GM12878 (cell line): ENCODE results near the gene CDKN2A. TPM values are rescaled to one million over a fixed set of nuclear protein-coding genes. Genes with fewer than 3 reads are reported as not detected.
A peak's percentile ranks its signal among the peaks of the same experiment; 100 is the strongest.

ENCODE experiments used
- ATAC-seq: fragments of 200-7000 bp; cut with Tn5 transposase; 3 replicates; pipeline ENCODE4 v1.9.1; 2020; ENCODE audit warnings: mild to moderate bottlenecking, moderate library complexity
- BruUV-seq: library from RNA; stranded (reverse); fragments of 400-500 nt; replicated peaks from 2 replicates; lab custom pipeline; 2021; lab: Mats Ljungman, UMichigan
- CTCF ChIA-PET: fragments of 300-600 bp; sonication (Branson Sonifier 250); formaldehyde crosslinking; extraction: SDS; loops from one replicate; lab custom pipeline; 2021; ENCODE audit warnings: inconsistent platforms; lab: Yijun Ruan, JAX
- POLR2A ChIA-PET: fragments of 350-600 bp; formaldehyde crosslinking; extraction: SDS; loops from one replicate; lab custom pipeline; 2021; ENCODE audit warnings: inconsistent platforms; lab: Charles Lee
- RAD21 ChIA-PET: fragments of 300-600 bp; sonication (Branson Sonifier 250); formaldehyde crosslinking; loops from one replicate; lab custom pipeline; 2023; ENCODE audit warnings: antibody characterized with exemption; ENCODE audit not compliant: unreplicated experiment; lab: Charles Lee
- SMC1A ChIA-PET: fragments of 300-600 bp; sonication (Branson Sonifier 250); formaldehyde crosslinking; loops from one replicate; lab custom pipeline; 2023; ENCODE audit not compliant: unreplicated experiment, uncharacterized antibody; lab: Charles Lee
- DNase-seq: peaks from one replicate; pipeline ENCODE4 v3.0.0-alpha.2; 2011; ENCODE audit warnings: low read depth, low spot score
- FAIRE-seq: peaks from 3 replicates; lab custom pipeline; 2011; peaks lifted over from hg19 to GRCh38; lab: Jason Lieb, UNC
- H2AFZ ChIP-seq: 2 replicates; pipeline ENCODE4 v1.6.0; 2011; ENCODE audit warnings: low read depth, low read length, control low read depth; ENCODE audit not compliant: control insufficient read depth
- H3K27ac ChIP-seq: 2 replicates; pipeline ENCODE4 v1.5.1; 2011; ENCODE audit warnings: control low read depth; ENCODE audit not compliant: control insufficient read depth, insufficient read depth
- H3K27me3 ChIP-seq, 2 experiments: replicated peaks in 1 of 2; 2 replicates each; pipeline versions ENCODE4 v1.6.0 to v1.6.1; 2011; ENCODE audit warnings: low read length in 1 of 2; ENCODE audit not compliant: control insufficient read depth in 2 of 2, insufficient read depth in 2 of 2
- H3K36me3 ChIP-seq, 2 experiments: 2 replicates each; pipeline ENCODE4 v1.5.1; 2011; ENCODE audit warnings: low read length in 1 of 2; ENCODE audit not compliant: control insufficient read depth in 2 of 2, insufficient read depth in 2 of 2
- H3K4me1 ChIP-seq: 2 replicates; pipeline ENCODE4 v1.6.1; 2011; ENCODE audit warnings: mild to moderate bottlenecking, low read length, moderate library complexity, mixed read lengths; ENCODE audit not compliant: control insufficient read depth, insufficient read depth
- H3K4me2 ChIP-seq: 2 replicates; pipeline ENCODE4 v1.6.0; 2011; ENCODE audit warnings: control low read depth; ENCODE audit not compliant: control insufficient read depth, insufficient read depth
- H3K4me3 ChIP-seq: fragments of 200-600 bp; sonication (generic); 2 replicates; pipeline ENCODE4 v1.5.1; 2016
- H3K79me2 ChIP-seq: 2 replicates; pipeline ENCODE4 v1.6.0; 2011; ENCODE audit warnings: low read length; ENCODE audit not compliant: control insufficient read depth, insufficient read depth
- H3K9ac ChIP-seq: 2 replicates; pipeline ENCODE4 v1.8.0; 2011; ENCODE audit warnings: low read length, control low read depth, mixed read lengths; ENCODE audit not compliant: control insufficient read depth, insufficient read depth
- H3K9me3 ChIP-seq: replicated peaks from 3 replicates; pipeline ENCODE4 v1.5.1; 2011; ENCODE audit warnings: mild to moderate bottlenecking, low read length; ENCODE audit not compliant: control insufficient read depth, insufficient read depth
- H4K20me1 ChIP-seq: 2 replicates; pipeline ENCODE4 v1.6.0; 2011; ENCODE audit not compliant: control insufficient read depth, insufficient read depth
- CBFB ChIP-seq: IDR thresholded peaks from 2 replicates; pipeline ENCODE4 v1.6.1; 2016; ENCODE audit warnings: antibody characterized with exemption, low read depth
- CBX3 ChIP-seq: fragments of 200-600 bp; sonication (generic); IDR thresholded peaks from 2 replicates; pipeline ENCODE4 v1.6.1; 2016; ENCODE audit warnings: low read depth, borderline replicate concordance
- EGR1 ChIP-seq, 2 experiments: IDR thresholded peaks; 1 replicate in 1 of 2; 2 replicates in 1 of 2; pipeline ENCODE4 v1.6.1; 2011 to 2012; ENCODE audit warnings: low read depth in 2 of 2, low read length in 2 of 2, borderline replicate concordance in 1 of 2, mild to moderate bottlenecking in 1 of 2, moderate library complexity in 1 of 2
- FOXK2 ChIP-seq: fragments of 450-650 bp; IDR thresholded peaks from 2 replicates; pipeline ENCODE4 v1.6.1; 2017; ENCODE audit warnings: mild to moderate bottlenecking, moderate library complexity
- FOXM1 ChIP-seq: IDR thresholded peaks from 2 replicates; pipeline ENCODE4 v1.6.1; 2012; ENCODE audit warnings: low read depth, mild to moderate bottlenecking, inconsistent platforms, low read length, moderate library complexity
- HDAC2 ChIP-seq: fragments of 200-600 bp; sonication (generic); IDR thresholded peaks from 2 replicates; pipeline ENCODE4 v1.6.1; 2017
- IKZF1 ChIP-seq: fragments of 450-650 bp; conservative IDR thresholded peaks from 2 replicates; pipeline ENCODE4 v1.6.1; 2017; ENCODE audit warnings: antibody characterized with exemption, mild to moderate bottlenecking
- MAX ChIP-seq: IDR thresholded peaks from 2 replicates; pipeline ENCODE4 v1.6.1; 2012; ENCODE audit warnings: low read depth, low read length, improper control_type of control experiment
- MTA3 ChIP-seq: IDR thresholded peaks from 2 replicates; pipeline ENCODE4 v1.6.1; 2012; ENCODE audit warnings: low read length, inconsistent platforms, borderline replicate concordance
- NFIC ChIP-seq: IDR thresholded peaks from 2 replicates; pipeline ENCODE4 v1.6.1; 2012; ENCODE audit warnings: low read depth, mild to moderate bottlenecking, inconsistent platforms, low read length, moderate library complexity
- PML ChIP-seq: IDR thresholded peaks from 2 replicates; pipeline ENCODE4 v1.6.1; 2012; ENCODE audit warnings: low read length, inconsistent platforms
- POU2F2 ChIP-seq: IDR thresholded peaks from 3 replicates; pipeline ENCODE4 v1.6.1; 2011; ENCODE audit warnings: low read depth, mild to moderate bottlenecking, low read length, borderline replicate concordance
- RAD21 ChIP-seq: IDR thresholded peaks from 2 replicates; pipeline ENCODE4 v1.6.1; 2011; ENCODE audit warnings: mild to moderate bottlenecking, low read depth, low read length, moderate library complexity; ENCODE audit not compliant: insufficient read depth
- SMAD1 ChIP-seq: fragments of 450-650 bp; IDR thresholded peaks from 2 replicates; pipeline ENCODE4 v1.6.1; 2018; ENCODE audit warnings: mild to moderate bottlenecking, low read depth; ENCODE audit not compliant: partially characterized antibody
- SMAD5 ChIP-seq: IDR thresholded peaks from 2 replicates; pipeline ENCODE4 v1.6.1; 2016; ENCODE audit warnings: antibody characterized with exemption, low read depth
- SMC3 ChIP-seq: IDR thresholded peaks from 2 replicates; pipeline ENCODE4 v1.6.1; 2011; ENCODE audit warnings: low read length, improper control_type of control experiment, borderline replicate concordance
- SREBF2 ChIP-seq: IDR thresholded peaks from 2 replicates; pipeline ENCODE4 v1.6.1; 2012; ENCODE audit warnings: mild to moderate bottlenecking, low read length
- TAF1 ChIP-seq: IDR thresholded peaks from 2 replicates; pipeline ENCODE4 v1.6.1; 2011; ENCODE audit warnings: mild to moderate bottlenecking, low read depth, low read length, borderline replicate concordance
- YBX1 ChIP-seq: fragments of 450-650 bp; IDR thresholded peaks from 2 replicates; pipeline ENCODE4 v1.6.1; 2016; ENCODE audit warnings: antibody characterized with exemption
- ZNF207 ChIP-seq: fragments of 450-650 bp; IDR thresholded peaks from 2 replicates; pipeline ENCODE4 v1.6.1; 2014; ENCODE audit warnings: antibody characterized with exemption, mild to moderate bottlenecking, borderline replicate concordance
- ZNF622 ChIP-seq: fragments of 450-650 bp; IDR thresholded peaks from 2 replicates; pipeline ENCODE4 v1.6.1; 2017; ENCODE audit warnings: mild to moderate bottlenecking, inconsistent platforms
- WGBS: methylation state at CpG from one replicate; pipeline ENCODE4 v1.1.6; 2016; ENCODE audit warnings: low lambda C conversion rate; ENCODE audit not compliant: insufficient replicate concordance, insufficient coverage; ENCODE audit errors: missing lambda C conversion rate; 5-methylcytosine and 5-hydroxymethylcytosine counted together
- in situ Hi-C: fragments of 300-500 bp; cut with MboI; formaldehyde crosslinking; loops from 9 replicates; pipeline ENCODE4 v1.14.3; 2018; ENCODE audit warnings: mixed read lengths
- intact Hi-C: fragments of 100-400 bp; cut with micrococcal nuclease; formaldehyde crosslinking; loops from one replicate; pipeline ENCODE4 v1.14.2; 2022; ENCODE audit not compliant: unreplicated experiment
- polyA plus RNA-seq, 11 experiments: library from polyadenylated mRNA; depleted of rRNA in 4 of 11; unstranded in 6 of 11; stranded (reverse) in 5 of 11; fragments of >200 nt; fragmentation: Nextera tagmentation in 4 of 11; fragmentation: Illumina TruSeq in 1 of 11; extraction: Ambion mirVana in 4 of 11; extraction: Trizol in 1 of 11; gene quantifications; 1 replicate in 1 of 11; 2 replicates in 10 of 11; pipeline versions ENCODE4 v1.2.1 to v1.2.3, GENCODE V29; 2011 to 2016; ENCODE audit warnings: inconsistent platforms in 2 of 11, missing spikeins in 2 of 11, low read depth in 1 of 11
- total RNA-seq, 4 experiments: library from RNA; depleted of rRNA in 3 of 4; stranded (reverse); fragments of >200 nt in 3 of 4; fragmentation: Illumina TruSeq in 1 of 4; extraction: Trizol in 1 of 4; gene quantifications; 2 replicates each; pipeline versions ENCODE4 v1.2.1 to v1.2.3, GENCODE V29; 2013 to 2021
- TF ChIP-seq, protein P1 (sequence below): fragments of 450-650 bp; IDR thresholded peaks from 2 replicates; pipeline ENCODE4 v1.6.1; 2017; ENCODE audit warnings: antibody characterized with exemption, mild to moderate bottlenecking, moderate library complexity
- TF ChIP-seq, protein P2 (sequence below): fragments of 450-650 bp; conservative IDR thresholded peaks from 2 replicates; pipeline ENCODE4 v1.6.1; 2017; ENCODE audit warnings: mild to moderate bottlenecking, moderate library complexity

The CDKN2A gene
- total and polyA plus RNA-seq, 10 of the 15 experiments (the other 5 are each of a cell fraction or from before 2014, with no cell fraction given): 0.84 to 41.2 (median 18.4) TPM

DNA sequence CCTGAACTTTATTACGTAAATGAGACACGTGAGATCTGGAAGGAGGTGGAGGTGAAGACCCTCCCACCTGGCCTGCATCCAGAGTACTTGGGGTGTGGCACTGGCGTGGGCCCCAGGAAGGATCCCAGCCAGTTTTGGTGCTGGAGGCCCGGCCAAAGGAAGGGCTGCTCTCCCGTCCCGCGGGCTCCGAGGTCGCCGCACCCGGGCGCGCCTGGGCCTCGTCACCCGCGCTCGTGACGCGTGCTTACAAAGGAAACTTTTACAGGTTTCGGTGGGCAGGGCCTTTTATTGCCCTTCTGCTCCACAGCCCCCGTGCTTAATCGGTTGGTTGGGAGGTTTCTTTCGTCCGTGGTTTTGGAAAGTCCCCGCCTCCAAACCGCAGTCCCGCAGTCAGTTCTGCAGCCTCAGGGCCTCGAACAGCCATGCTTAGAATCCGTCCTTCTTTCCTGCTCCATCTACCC is 29.2 kb downstream of the CDKN2A start:
- in situ Hi-C loops (loop anchor here (5.0 kb wide), 1 partner anchor 52 kb away; no protein-coding TSS in a partner anchor), intact Hi-C loops (loop anchor here (1.0 kb wide), 1 partner anchor 152 kb away; no protein-coding TSS in a partner anchor)
- Histone ChIP-seq H3K4me3 (peak overlapping the region; percentile 57), H3K9ac (peak overlapping the region; percentile 45; the same call in 1 of the 2 replicates), H2AFZ (peak overlapping the region; percentile 74), H3K4me2 (peak overlapping the region; percentile 89), H3K4me1 (peaks cover 8% of the 10 kb centered on the region), H3K9me3 (peaks cover 6% of the 10 kb centered on the region; the same call in 2 of the 3 replicates), H3K36me3 (no peaks in the 10 kb centered on the region), H4K20me1 (no peaks in the 10 kb centered on the region), H3K27ac (no peak overlapping the region), H3K27me3 (peaks cover 0 to 6% of the 10 kb centered on the region in 2 experiments; a peak in 2 of 4 replicates), H3K79me2 (no peaks in the 10 kb centered on the region)
- DNase-seq (no peak), FAIRE-seq (no peak), ATAC-seq (peak; percentile 81)
- SMC1A ChIA-PET: no interaction called here
- POLR2A ChIA-PET: no interaction called here
- CTCF ChIA-PET: no interaction called here
- BruUV-seq: no TSS peak
- RAD21 ChIA-PET: no interaction called here
- WGBS: 2% methylated on average over 29 of the region's 29 CpGs
- TF ChIP-seq ZNF207 (no peak), RAD21 (no peak), SMAD1 (no peak), CBFB (peak; percentile 51; the same call in 1 of the 2 replicates), SMAD5 (no peak), SREBF2 (no peak), FOXK2 (no peak), PML (no peak), POU2F2 (no peak), EGR1 (IDR thresholded peaks at IDR 0.05; ENCODE audit: borderline replicate concordance in 1 of 2, low read depth in 2 of 2, low read length in 2 of 2) (0 out of 3 replicates have a peak, but pooled peaks of 1 of the 2 experiments have one; percentile 6), FOXM1 (no peak), TAF1 (no peak), ZNF622 (no peak), NFIC (no peak), HDAC2 (no peak), IKZF1 (peak; percentile 23; the same call in 1 of the 2 replicates), YBX1 (no peak), MAX (no peak), CBX3 (no peak), SMC3 (no peak), MTA3 (no peak)
- TF ChIP-seq, protein P1, sequence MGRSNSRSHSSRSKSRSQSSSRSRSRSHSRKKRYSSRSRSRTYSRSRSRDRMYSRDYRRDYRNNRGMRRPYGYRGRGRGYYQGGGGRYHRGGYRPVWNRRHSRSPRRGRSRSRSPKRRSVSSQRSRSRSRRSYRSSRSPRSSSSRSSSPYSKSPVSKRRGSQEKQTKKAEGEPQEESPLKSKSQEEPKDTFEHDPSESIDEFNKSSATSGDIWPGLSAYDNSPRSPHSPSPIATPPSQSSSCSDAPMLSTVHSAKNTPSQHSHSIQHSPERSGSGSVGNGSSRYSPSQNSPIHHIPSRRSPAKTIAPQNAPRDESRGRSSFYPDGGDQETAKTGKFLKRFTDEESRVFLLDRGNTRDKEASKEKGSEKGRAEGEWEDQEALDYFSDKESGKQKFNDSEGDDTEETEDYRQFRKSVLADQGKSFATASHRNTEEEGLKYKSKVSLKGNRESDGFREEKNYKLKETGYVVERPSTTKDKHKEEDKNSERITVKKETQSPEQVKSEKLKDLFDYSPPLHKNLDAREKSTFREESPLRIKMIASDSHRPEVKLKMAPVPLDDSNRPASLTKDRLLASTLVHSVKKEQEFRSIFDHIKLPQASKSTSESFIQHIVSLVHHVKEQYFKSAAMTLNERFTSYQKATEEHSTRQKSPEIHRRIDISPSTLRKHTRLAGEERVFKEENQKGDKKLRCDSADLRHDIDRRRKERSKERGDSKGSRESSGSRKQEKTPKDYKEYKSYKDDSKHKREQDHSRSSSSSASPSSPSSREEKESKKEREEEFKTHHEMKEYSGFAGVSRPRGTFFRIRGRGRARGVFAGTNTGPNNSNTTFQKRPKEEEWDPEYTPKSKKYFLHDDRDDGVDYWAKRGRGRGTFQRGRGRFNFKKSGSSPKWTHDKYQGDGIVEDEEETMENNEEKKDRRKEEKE: no peak
- TF ChIP-seq, protein P2, sequence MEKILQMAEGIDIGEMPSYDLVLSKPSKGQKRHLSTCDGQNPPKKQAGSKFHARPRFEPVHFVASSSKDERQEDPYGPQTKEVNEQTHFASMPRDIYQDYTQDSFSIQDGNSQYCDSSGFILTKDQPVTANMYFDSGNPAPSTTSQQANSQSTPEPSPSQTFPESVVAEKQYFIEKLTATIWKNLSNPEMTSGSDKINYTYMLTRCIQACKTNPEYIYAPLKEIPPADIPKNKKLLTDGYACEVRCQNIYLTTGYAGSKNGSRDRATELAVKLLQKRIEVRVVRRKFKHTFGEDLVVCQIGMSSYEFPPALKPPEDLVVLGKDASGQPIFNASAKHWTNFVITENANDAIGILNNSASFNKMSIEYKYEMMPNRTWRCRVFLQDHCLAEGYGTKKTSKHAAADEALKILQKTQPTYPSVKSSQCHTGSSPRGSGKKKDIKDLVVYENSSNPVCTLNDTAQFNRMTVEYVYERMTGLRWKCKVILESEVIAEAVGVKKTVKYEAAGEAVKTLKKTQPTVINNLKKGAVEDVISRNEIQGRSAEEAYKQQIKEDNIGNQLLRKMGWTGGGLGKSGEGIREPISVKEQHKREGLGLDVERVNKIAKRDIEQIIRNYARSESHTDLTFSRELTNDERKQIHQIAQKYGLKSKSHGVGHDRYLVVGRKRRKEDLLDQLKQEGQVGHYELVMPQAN: no peak
